K562 (cell line): ENCODE measurements around the gene RCOR2. TPM values are rescaled to one million over a fixed set of nuclear protein-coding genes. Genes with fewer than 3 reads are reported as not detected.
A peak's percentile ranks its signal among the peaks of the same experiment; 100 is the strongest.

ENCODE experiments used
- BRD4 ChIP-seq: fragments of 200-600 bp; sonication (generic); IDR thresholded peaks from 2 replicates; pipeline ENCODE4 v1.6.1; 2017; ENCODE audit warnings: inconsistent platforms
- DACH1 ChIP-seq: fragments of 450-650 bp; IDR thresholded peaks from 2 replicates; pipeline ENCODE4 v1.6.1; 2018; ENCODE audit not compliant: partially characterized antibody
- EWSR1 ChIP-seq: fragments of 450-650 bp; IDR thresholded peaks from 2 replicates; pipeline ENCODE4 v1.6.1; 2018; ENCODE audit warnings: borderline replicate concordance, mild to moderate bottlenecking, low read depth, moderate library complexity; ENCODE audit not compliant: partially characterized antibody
- GTF3C2 ChIP-seq: IDR thresholded peaks from 3 replicates; pipeline ENCODE4 v1.6.1; 2011; ENCODE audit warnings: borderline replicate concordance, mild to moderate bottlenecking, moderate library complexity; ENCODE audit not compliant: insufficient read length; ENCODE audit errors: extremely low read depth
- ILF3 ChIP-seq: fragments of 450-650 bp; IDR thresholded peaks from 2 replicates; pipeline ENCODE4 v1.6.1; 2018; ENCODE audit warnings: antibody characterized with exemption, mild to moderate bottlenecking, moderate library complexity, borderline replicate concordance
- KDM5B ChIP-seq: fragments of 200-600 bp; sonication (generic); IDR thresholded peaks from 2 replicates; pipeline ENCODE4 v1.6.1; 2012; ENCODE audit warnings: low read depth, mild to moderate bottlenecking, moderate library complexity, low read length, control low read depth, inconsistent platforms; ENCODE audit not compliant: insufficient replicate concordance
- MCM2 ChIP-seq: fragments of 450-650 bp; IDR thresholded peaks from 2 replicates; pipeline ENCODE4 v1.6.1; 2017; ENCODE audit warnings: low read depth, mild to moderate bottlenecking
- NFIX ChIP-seq: fragments of 250-450 bp; sonication (Bioruptor Pico); IDR thresholded peaks from 2 replicates; pipeline ENCODE4 v1.4.0; 2020; ENCODE audit warnings: low read depth, mild to moderate bottlenecking, moderate library complexity
- PHB2 ChIP-seq: fragments of 450-650 bp; IDR thresholded peaks from 2 replicates; pipeline ENCODE4 v1.6.1; 2017; ENCODE audit warnings: low read depth
- POLR2A ChIP-seq: fragments of 450-650 bp; conservative IDR thresholded peaks from 2 replicates; pipeline ENCODE4 v1.6.1; 2016
- POLR2AphosphoS5 ChIP-seq: IDR thresholded peaks from 2 replicates; pipeline ENCODE4 v1.6.1; 2011; ENCODE audit warnings: mild to moderate bottlenecking, low read depth, low read length, moderate library complexity; ENCODE audit not compliant: control insufficient read depth, insufficient read depth
- PTBP1 ChIP-seq: fragments of 200-400 bp; formaldehyde crosslinking; IDR thresholded peaks from 2 replicates; pipeline ENCODE4 v1.6.1; 2017; ENCODE audit warnings: low read depth, low read length
- RBM15 ChIP-seq: fragments of 200-400 bp; formaldehyde crosslinking; IDR thresholded peaks from 2 replicates; pipeline ENCODE4 v1.6.1; 2018; ENCODE audit warnings: mild to moderate bottlenecking, low read length, moderate library complexity; ENCODE audit not compliant: insufficient read depth
- RBM22 ChIP-seq: fragments of 200-400 bp; formaldehyde crosslinking; IDR thresholded peaks from 2 replicates; pipeline ENCODE4 v1.6.1; 2018; ENCODE audit warnings: low read length, low read depth; ENCODE audit not compliant: poor library complexity, severe bottlenecking
- RFX5 ChIP-seq: IDR thresholded peaks from 2 replicates; pipeline ENCODE4 v1.6.1; 2011; ENCODE audit warnings: low read depth, mild to moderate bottlenecking, improper control_type of control experiment, low read length
- RHOXF2B ChIP-seq: fragments of 250-450 bp; sonication (Bioruptor Pico); conservative IDR thresholded peaks from 2 replicates; pipeline ENCODE4 v1.5.1; 2021
- SMAD2 ChIP-seq: fragments of 150-350 bp; IDR thresholded peaks from 2 replicates; pipeline ENCODE4 v1.6.1; 2014; ENCODE audit warnings: low read depth, mild to moderate bottlenecking, low read length
- ZBTB7A ChIP-seq: IDR thresholded peaks from 2 replicates; pipeline ENCODE4 v1.6.1; 2011; ENCODE audit warnings: low read depth, mild to moderate bottlenecking, low read length, moderate library complexity, borderline replicate concordance; ENCODE audit not compliant: control insufficient read depth
- ZC3H4 ChIP-seq: sonication (generic); formaldehyde crosslinking; IDR thresholded peaks from 2 replicates; pipeline ENCODE4 v1.9.0; 2021; ENCODE audit warnings: missing genetic modification reagents, borderline replicate concordance
- ZNF121 ChIP-seq: sonication (generic); formaldehyde crosslinking; conservative IDR thresholded peaks from 2 replicates; pipeline ENCODE4 v1.8.0; 2022; ENCODE audit warnings: missing genetic modification reagents
- ZNF23 ChIP-seq: fragments of 250-450 bp; sonication (Bioruptor Pico); IDR thresholded peaks from 2 replicates; pipeline ENCODE4 v1.4.0; 2020; ENCODE audit warnings: mild to moderate bottlenecking
- ZNF518B ChIP-seq: fragments of 250-450 bp; sonication (Bioruptor Pico); IDR thresholded peaks from 2 replicates; pipeline ENCODE4 v1.5.0; 2021; ENCODE audit warnings: mild to moderate bottlenecking, moderate library complexity
- polyA plus RNA-seq, 8 experiments: library from polyadenylated mRNA; depleted of rRNA in 4 of 8; stranded (reverse) in 5 of 8; unstranded in 3 of 8; fragments of >200 nt; fragmentation: Nextera tagmentation in 2 of 8; fragmentation: Illumina TruSeq in 1 of 8; extraction: Ambion mirVana in 2 of 8; extraction: Trizol in 1 of 8; gene quantifications; 2 replicates each; pipeline versions ENCODE4 v1.2.1 to v1.2.3, GENCODE V29; 2011 to 2014; ENCODE audit warnings: inconsistent platforms in 1 of 8, missing spikeins in 1 of 8
- total RNA-seq, 7 experiments: library from RNA; depleted of rRNA in 6 of 7; stranded (reverse); fragments of >200 nt in 6 of 7; fragmentation: Illumina TruSeq in 2 of 7; extraction: Trizol in 2 of 7; gene quantifications; 2 replicates each; pipeline versions ENCODE4 v1.2.1 to v1.2.3, GENCODE V29; 2011 to 2021; ENCODE audit warnings: low replicate concordance in 1 of 7
- TF ChIP-seq, protein P1 (sequence below): fragments of 200-800 bp; sonication (Bioruptor generic); IDR thresholded peaks from 2 replicates; pipeline ENCODE4 v1.6.1; 2017; ENCODE audit warnings: missing genetic modification characterization, missing compliant biosample characterization

Gene RCOR2
- total and polyA plus RNA-seq, 9 of the 15 experiments (the other 6 are each of a cell fraction or from before 2014, with no cell fraction given), result 0.04 to 6.5 (median 2.5) TPM; not detected in 1

DNA sequence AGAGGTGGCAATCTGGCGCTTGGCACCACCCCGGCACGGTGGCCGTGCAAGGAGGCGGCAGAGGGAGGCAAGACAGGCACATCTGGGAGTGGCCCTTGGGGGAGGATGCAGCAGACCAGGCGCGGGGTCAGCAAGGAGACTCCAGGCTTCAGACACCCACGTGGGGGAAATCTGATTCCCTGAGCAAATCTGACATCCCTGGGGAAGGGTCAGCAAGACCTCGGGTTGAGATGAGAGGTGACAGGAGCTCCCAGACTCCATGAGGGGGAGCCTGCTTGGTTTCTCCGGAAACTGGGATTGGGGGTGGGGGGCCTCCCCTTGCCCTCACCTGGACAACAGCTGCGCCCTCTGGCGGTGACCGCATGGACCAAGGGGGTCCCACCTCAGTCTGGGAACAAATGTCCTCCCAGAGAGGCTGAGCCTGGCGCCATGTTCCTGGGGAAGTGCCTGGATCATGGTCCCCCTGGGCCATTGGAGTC lies 4.0 kb upstream of the RCOR2 start (continued):
- TF ChIP-seq PTBP1 (no peak), GTF3C2 (no peak), BRD4 (no peak), POLR2A (no peak), ILF3 (no peak), RHOXF2B (no peak), RBM15 (no peak), EWSR1 (no peak), RBM22 (no peak), POLR2AphosphoS5 (no peak), ZC3H4 (CRISPR knock-in tag) (no peak), MCM2 (no peak), NFIX (CRISPR knock-in tag) (no peak), ZBTB7A (peak; percentile 99), RFX5 (no peak), DACH1 (peak; percentile 10), PHB2 (no peak), SMAD2 (no peak), ZNF121 (CRISPR knock-in tag) (no peak), KDM5B (no peak), ZNF23 (CRISPR knock-in tag) (no peak), ZNF518B (CRISPR knock-in tag) (no peak)
- TF ChIP-seq, protein P1, sequence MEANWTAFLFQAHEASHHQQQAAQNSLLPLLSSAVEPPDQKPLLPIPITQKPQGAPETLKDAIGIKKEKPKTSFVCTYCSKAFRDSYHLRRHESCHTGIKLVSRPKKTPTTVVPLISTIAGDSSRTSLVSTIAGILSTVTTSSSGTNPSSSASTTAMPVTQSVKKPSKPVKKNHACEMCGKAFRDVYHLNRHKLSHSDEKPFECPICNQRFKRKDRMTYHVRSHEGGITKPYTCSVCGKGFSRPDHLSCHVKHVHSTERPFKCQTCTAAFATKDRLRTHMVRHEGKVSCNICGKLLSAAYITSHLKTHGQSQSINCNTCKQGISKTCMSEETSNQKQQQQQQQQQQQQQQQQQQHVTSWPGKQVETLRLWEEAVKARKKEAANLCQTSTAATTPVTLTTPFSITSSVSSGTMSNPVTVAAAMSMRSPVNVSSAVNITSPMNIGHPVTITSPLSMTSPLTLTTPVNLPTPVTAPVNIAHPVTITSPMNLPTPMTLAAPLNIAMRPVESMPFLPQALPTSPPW (CRISPR knock-in tag), result peak; percentile 47; the same call in 1 of the 2 replicates
